Mesenchymal stem cell (in vitro differentiated cells and primary cell): Measurements from ENCODE around the gene KIR2DL4.
"Not testable (repeated sequence)": the region's sequence is repeated elsewhere in the genome, so short reads cannot be mapped to it uniquely, and the experiment has no call there.

Source experiments
- DNase-seq: peaks from one replicate; pipeline ENCODE4 v3.0.0-alpha.2; 2013
- H2AFZ ChIP-seq: one replicate; pipeline ENCODE4 v1.6.1; 2013; ENCODE audit warnings: low read depth, mild to moderate bottlenecking, control low read depth, inconsistent platforms, low read length, moderate library complexity
- H2AK5ac ChIP-seq: 2 replicates; pipeline ENCODE4 v1.6.1; 2013; ENCODE audit warnings: low read length, moderate library complexity, mild to moderate bottlenecking, inconsistent platforms; ENCODE audit not compliant: severe bottlenecking
- H2BK120ac ChIP-seq: one replicate; pipeline ENCODE4 v1.6.1; 2013; ENCODE audit warnings: low read depth, mild to moderate bottlenecking, inconsistent platforms, low read length, moderate library complexity
- H2BK12ac ChIP-seq, 2 experiments: one replicate each; pipeline ENCODE4 v1.6.1; 2013; ENCODE audit warnings: inconsistent platforms in 2 of 2, low read length in 2 of 2, mild to moderate bottlenecking in 2 of 2, moderate library complexity in 2 of 2, control low read depth in 1 of 2
- H2BK15ac ChIP-seq: one replicate; pipeline ENCODE4 v1.6.1; 2013; ENCODE audit warnings: mild to moderate bottlenecking, low read depth, inconsistent platforms; ENCODE audit not compliant: poor library complexity, severe bottlenecking
- H2BK5ac ChIP-seq: 2 replicates; pipeline ENCODE4 v1.6.1; 2013; ENCODE audit warnings: low read depth, mild to moderate bottlenecking, low read length, control low read depth, inconsistent platforms; ENCODE audit not compliant: poor library complexity, severe bottlenecking
- H3K14ac ChIP-seq, 2 experiments: one replicate each; pipeline ENCODE4 v1.6.1; 2013; ENCODE audit warnings: inconsistent platforms in 2 of 2, low read length in 2 of 2, control low read depth in 1 of 2, mild to moderate bottlenecking in 1 of 2, moderate library complexity in 1 of 2
- H3K18ac ChIP-seq, 2 experiments: one replicate each; pipeline ENCODE4 v1.6.1; 2013; ENCODE audit warnings: inconsistent platforms in 2 of 2, low read length in 2 of 2, control low read depth in 1 of 2, low read depth in 1 of 2, mild to moderate bottlenecking in 1 of 2
- H3K23ac ChIP-seq, 2 experiments: one replicate each; pipeline ENCODE4 v1.6.1; 2013; ENCODE audit warnings: inconsistent platforms in 2 of 2, low read length in 2 of 2, mild to moderate bottlenecking in 2 of 2, moderate library complexity in 2 of 2, control low read depth in 1 of 2
- H3K27ac ChIP-seq: 2 replicates; pipeline ENCODE4 v1.5.1; 2013; ENCODE audit warnings: mild to moderate bottlenecking, moderate library complexity, low read length, control low read depth, inconsistent platforms; ENCODE audit not compliant: poor library complexity, severe bottlenecking
- H3K27me3 ChIP-seq, 2 experiments: 2 replicates each; pipeline versions ENCODE4 v1.6.1 to v1.7.0; 2013; ENCODE audit warnings: low read length in 2 of 2, mild to moderate bottlenecking in 2 of 2, moderate library complexity in 2 of 2, control low read depth in 1 of 2, inconsistent platforms in 1 of 2; ENCODE audit not compliant: control insufficient read depth in 1 of 2, insufficient read depth in 1 of 2
- H3K36me3 ChIP-seq, 2 experiments: 2 replicates each; pipeline versions ENCODE4 v1.6.1 to v1.7.0; 2013; ENCODE audit warnings: low read length in 2 of 2, control low read depth in 1 of 2, inconsistent platforms in 1 of 2, low read depth in 1 of 2, mild to moderate bottlenecking in 1 of 2; ENCODE audit not compliant: insufficient read depth in 2 of 2, control insufficient read depth in 1 of 2
- H3K4ac ChIP-seq, 2 experiments: one replicate each; pipeline ENCODE4 v1.6.1; 2013; ENCODE audit warnings: inconsistent platforms in 2 of 2, low read length in 2 of 2, mild to moderate bottlenecking in 2 of 2, moderate library complexity in 2 of 2, control low read depth in 1 of 2, low read depth in 1 of 2
- H3K4me1 ChIP-seq: 2 replicates; pipeline ENCODE4 v1.6.1; 2013; ENCODE audit warnings: low read depth, low read length, control low read depth; ENCODE audit not compliant: control insufficient read depth, insufficient read depth
- H3K4me2 ChIP-seq: 2 replicates; pipeline ENCODE4 v1.6.1; 2013; ENCODE audit warnings: low read length, mild to moderate bottlenecking, inconsistent platforms; ENCODE audit not compliant: poor library complexity, severe bottlenecking
- H3K4me3 ChIP-seq, 2 experiments: 2 replicates each; pipeline versions ENCODE4 v1.5.1 to v1.7.0; 2013; ENCODE audit warnings: low read length in 2 of 2, mild to moderate bottlenecking in 2 of 2, control low read depth in 1 of 2, low read depth in 1 of 2; ENCODE audit not compliant: insufficient read depth in 1 of 2
- H3K79me1 ChIP-seq: replicated peaks from 2 replicates; pipeline ENCODE4 v1.6.1; 2013; ENCODE audit warnings: mild to moderate bottlenecking, control low read depth, low read length, inconsistent platforms; ENCODE audit not compliant: poor library complexity, severe bottlenecking
- H3K9ac ChIP-seq: 2 replicates; pipeline ENCODE4 v1.7.0; 2013; ENCODE audit warnings: mild to moderate bottlenecking, low read length, moderate library complexity
- H3K9me3 ChIP-seq: 2 replicates; pipeline ENCODE4 v1.7.0; 2013; ENCODE audit warnings: mild to moderate bottlenecking, low read length; ENCODE audit not compliant: control insufficient read depth
- H4K8ac ChIP-seq: one replicate; pipeline ENCODE4 v1.6.1; 2013; ENCODE audit warnings: inconsistent platforms, mild to moderate bottlenecking, low read length, moderate library complexity
- H4K91ac ChIP-seq: one replicate; pipeline ENCODE4 v1.6.1; 2013; ENCODE audit warnings: mild to moderate bottlenecking, low read length, inconsistent platforms
- WGBS: methylation state at CpG from one replicate; pipeline ENCODE4 v1.1.7; 2013; ENCODE audit warnings: mixed read lengths; 5-methylcytosine and 5-hydroxymethylcytosine counted together

The KIR2DL4 gene

GRCh38 chr19:54766464-54766863, 36.9 kb upstream of the KIR2DL4 start:
- not testable (repeated sequence) for H2AFZ ChIP-seq, H4K91ac ChIP-seq, H3K36me3 ChIP-seq, H3K79me1 ChIP-seq, H2BK120ac ChIP-seq, H3K9ac ChIP-seq, H3K4me3 ChIP-seq, H4K8ac ChIP-seq, H3K14ac ChIP-seq, H2BK15ac ChIP-seq, H3K23ac ChIP-seq, DNase-seq, H3K27me3 ChIP-seq, H3K4ac ChIP-seq, H3K4me1 ChIP-seq, H3K27ac ChIP-seq, H2AK5ac ChIP-seq, H2BK12ac ChIP-seq, H3K9me3 ChIP-seq, H3K18ac ChIP-seq, H3K4me2 ChIP-seq, H2BK5ac ChIP-seq
- WGBS: 13% methylated on average over 3 of the region's 4 CpGs

- H3K27ac ChIP-seq, H3K23ac ChIP-seq, H2AFZ ChIP-seq, H2BK15ac ChIP-seq, H4K91ac ChIP-seq, H3K4me2 ChIP-seq, H3K4me1 ChIP-seq, H2AK5ac ChIP-seq, H4K8ac ChIP-seq, H3K36me3 ChIP-seq, H3K14ac ChIP-seq, H3K4ac ChIP-seq, H3K9me3 ChIP-seq, DNase-seq, H3K9ac ChIP-seq, H3K27me3 ChIP-seq, H3K4me3 ChIP-seq, H2BK120ac ChIP-seq, H3K18ac ChIP-seq, H2BK12ac ChIP-seq, H2BK5ac ChIP-seq, H3K79me1 ChIP-seq: not testable (repeated sequence)
- 93% methylated on average over 15 of the region's 15 CpGs for WGBS
Measured at GRCh38 chr19:54769646-54770045, 33.8 kb upstream of the KIR2DL4 start, which contains the start of gene KIR2DL1. Gene KIR2DL1, plus strand, starts transcription at chr19:54769793. Its CDS starts 58 bp downstream, at chr19:54769851.

- not testable (repeated sequence) for H2BK120ac ChIP-seq, H3K4me3 ChIP-seq, H4K8ac ChIP-seq, H3K4me2 ChIP-seq, H3K4ac ChIP-seq, H2AK5ac ChIP-seq, H3K4me1 ChIP-seq, H2BK5ac ChIP-seq, H3K9me3 ChIP-seq, H3K27ac ChIP-seq, H3K14ac ChIP-seq, H2BK12ac ChIP-seq, H3K23ac ChIP-seq, H3K9ac ChIP-seq, H3K18ac ChIP-seq, H3K79me1 ChIP-seq, DNase-seq, H2AFZ ChIP-seq, H3K27me3 ChIP-seq, H4K91ac ChIP-seq, H2BK15ac ChIP-seq, H3K36me3 ChIP-seq
- 74% methylated on average over 4 of the region's 4 CpGs for WGBS
Measured at GRCh38 chr19:54770511-54770910, 32.9 kb upstream of the KIR2DL4 start.

GRCh38 chr19:54771018-54771960, 32.1 kb upstream of the KIR2DL4 start:
- H4K91ac ChIP-seq, H3K14ac ChIP-seq, H3K18ac ChIP-seq, H2BK120ac ChIP-seq, H3K4me1 ChIP-seq, H3K27me3 ChIP-seq, H3K23ac ChIP-seq, H3K27ac ChIP-seq, H3K4ac ChIP-seq, H2BK12ac ChIP-seq, H3K4me3 ChIP-seq, H2BK15ac ChIP-seq, H2AK5ac ChIP-seq, H3K9ac ChIP-seq, H3K9me3 ChIP-seq, H3K36me3 ChIP-seq, H2AFZ ChIP-seq, H3K79me1 ChIP-seq, H2BK5ac ChIP-seq, H4K8ac ChIP-seq, DNase-seq, H3K4me2 ChIP-seq: not testable (repeated sequence)
- 67% methylated on average over 11 of the region's 15 CpGs for WGBS
